ENCODE data around the gene MRC2.

MRC2 gene

GRCh38 chr17:62641951-62642350 is 14.5 kb downstream of the MRC2 start:
- DNase-seq, result no peak

GRCh38 chr17:62643496-62643895 is 16.0 kb downstream of the MRC2 start:
- no peak for DNase-seq

DNA sequence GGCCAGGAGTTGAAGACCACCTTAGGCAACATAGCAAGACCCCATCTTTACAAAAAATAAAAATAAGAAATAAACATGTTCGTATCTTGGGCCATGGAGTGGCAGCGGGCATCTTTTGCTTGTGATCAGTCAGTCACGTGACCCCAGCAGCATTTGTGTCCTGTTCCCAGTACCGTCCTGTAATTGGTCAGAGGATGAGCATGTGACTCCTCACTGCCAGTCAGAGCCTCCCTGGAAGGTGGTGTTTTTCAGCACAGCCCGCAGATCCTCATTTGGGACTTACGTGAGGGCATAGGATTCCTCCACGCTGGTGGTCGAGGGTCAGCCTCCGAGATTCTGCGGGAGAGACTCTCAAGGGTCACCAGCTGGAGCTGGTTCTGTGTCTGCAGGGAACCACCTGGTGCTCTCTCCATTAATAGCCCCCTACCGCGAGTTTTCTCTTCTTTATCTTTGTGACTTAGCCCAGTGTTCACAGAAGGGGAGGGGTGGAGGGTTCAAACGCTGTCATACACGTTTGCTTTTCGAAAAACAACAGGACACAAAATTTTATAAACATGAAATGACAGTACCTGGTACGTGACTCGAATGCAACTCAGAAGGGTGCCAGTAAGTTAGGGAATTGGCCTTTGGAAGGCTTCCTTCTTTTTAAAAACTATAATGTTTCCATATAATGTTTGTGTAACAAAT is 17.2 kb downstream of the MRC2 start:
- no peak for DNase-seq

GRCh38 chr17:62648251-62648955 is 20.9 kb downstream of the MRC2 start:
- no peak for DNase-seq

- no peak for DNase-seq
These were observed 21.5 kb downstream of the MRC2 start for GRCh38 chr17:62648956-62649294.

- no peak for DNase-seq
These were observed 22.1 kb downstream of the MRC2 start for GRCh38 chr17:62649570-62649969.

DNA sequence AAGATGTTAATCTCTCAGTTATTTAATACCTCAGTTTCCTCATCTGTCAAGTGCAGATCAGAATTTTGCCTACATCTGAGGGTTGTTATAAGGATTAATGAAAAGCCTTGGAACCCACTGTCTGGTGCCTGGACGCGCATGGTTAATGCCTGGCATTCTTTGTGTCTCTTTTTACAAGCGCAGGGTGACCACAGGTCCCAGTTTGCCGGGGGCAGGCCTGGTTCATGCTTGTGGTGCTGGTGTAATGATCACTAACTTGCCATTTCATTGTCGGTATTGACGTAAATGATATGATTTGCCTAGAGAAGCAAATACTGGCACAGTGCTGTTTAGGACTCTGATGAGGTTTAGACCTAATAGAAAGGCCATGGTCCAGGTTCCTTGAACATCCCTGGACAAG is 23.1 kb downstream of the MRC2 start:
- DNase-seq, result no peak

GRCh38 chr17:62652251-62653001 is 25.0 kb downstream of the MRC2 start:
- DNase-seq, result peak; percentile 19

DNA sequence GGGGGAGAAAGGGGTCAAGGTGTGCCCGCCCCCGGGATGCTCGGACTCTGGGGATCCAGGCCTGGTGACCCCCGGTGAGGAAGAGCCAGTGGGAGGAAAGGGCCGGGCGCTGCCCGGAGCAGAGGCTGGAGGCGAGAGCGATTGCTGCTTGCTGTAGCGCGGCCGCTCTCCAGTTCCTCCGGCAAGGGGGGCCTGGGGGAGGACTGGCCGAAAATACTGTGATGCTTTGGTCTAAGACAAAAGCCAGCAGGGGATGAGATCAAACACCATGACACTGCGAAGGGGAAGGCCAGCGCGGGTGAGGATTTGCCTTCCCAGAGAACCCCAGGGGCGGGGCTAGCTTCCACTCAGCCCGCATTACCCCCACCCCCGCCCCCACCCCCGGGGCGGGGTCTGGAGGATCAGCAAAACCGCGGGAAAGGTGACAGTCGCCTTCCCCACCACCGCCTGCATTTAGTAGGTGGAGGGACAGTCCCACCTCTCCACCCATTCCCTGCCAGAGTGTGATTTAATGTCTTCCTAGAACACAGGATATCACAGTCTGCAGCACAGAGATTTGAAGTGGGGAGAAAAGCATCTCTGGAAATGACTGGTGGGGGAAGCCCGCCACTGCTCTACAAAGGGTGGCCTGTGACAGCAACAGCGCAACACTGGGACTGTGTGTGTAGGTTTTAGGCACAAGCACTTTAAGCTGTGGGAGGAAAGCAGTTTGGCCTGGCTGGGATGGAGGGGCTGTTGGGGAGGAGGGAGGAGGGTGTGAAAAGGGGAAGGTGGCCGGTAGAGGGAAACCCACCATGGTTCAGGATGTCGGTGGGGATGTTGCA is 25.7 kb downstream of the MRC2 start:
- peak; percentile 85 for DNase-seq

GRCh38 chr17:62653826-62654761 is 26.6 kb downstream of the MRC2 start:
- no peak for DNase-seq

DNA sequence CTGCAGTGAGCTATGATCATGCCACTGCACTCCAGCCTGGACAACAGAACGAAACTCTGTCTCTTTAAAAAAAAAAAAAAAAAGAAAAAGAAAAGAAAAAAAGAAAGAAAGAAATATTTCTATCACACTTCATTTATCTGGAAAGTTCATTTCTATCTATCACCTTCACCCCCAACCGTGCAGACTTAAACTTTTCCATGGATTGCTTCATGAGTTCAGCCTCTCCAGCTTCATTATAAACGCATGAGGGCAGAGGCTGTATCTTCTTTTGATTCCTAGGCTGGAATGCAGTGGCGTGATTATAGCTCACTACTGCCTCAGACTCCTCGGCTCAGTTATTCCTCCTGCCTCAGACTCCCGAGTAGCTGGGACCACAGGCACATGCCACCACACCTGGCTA is 28.2 kb downstream of the MRC2 start:
- DNase-seq, result no peak

DNA sequence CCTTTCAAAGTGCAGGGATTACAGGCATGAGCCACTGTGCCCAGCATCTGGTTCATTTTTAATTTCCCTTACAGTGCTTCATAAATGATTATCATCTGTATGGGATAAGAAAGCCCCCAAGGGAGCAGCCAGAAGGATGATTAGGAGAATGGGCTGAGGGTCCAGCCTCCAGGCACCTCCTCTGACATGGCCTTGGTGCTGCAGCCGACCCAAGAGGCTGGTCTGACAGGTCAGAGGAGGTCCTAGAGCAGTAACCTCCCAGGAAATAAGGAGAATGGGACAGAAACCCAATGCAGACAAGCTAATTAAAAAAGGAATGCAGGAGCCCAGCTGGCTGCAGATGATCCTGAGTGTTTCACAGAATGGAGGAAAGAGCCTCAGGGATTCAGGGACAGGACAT is 29.0 kb downstream of the MRC2 start:
- DNase-seq, result no peak

DNA sequence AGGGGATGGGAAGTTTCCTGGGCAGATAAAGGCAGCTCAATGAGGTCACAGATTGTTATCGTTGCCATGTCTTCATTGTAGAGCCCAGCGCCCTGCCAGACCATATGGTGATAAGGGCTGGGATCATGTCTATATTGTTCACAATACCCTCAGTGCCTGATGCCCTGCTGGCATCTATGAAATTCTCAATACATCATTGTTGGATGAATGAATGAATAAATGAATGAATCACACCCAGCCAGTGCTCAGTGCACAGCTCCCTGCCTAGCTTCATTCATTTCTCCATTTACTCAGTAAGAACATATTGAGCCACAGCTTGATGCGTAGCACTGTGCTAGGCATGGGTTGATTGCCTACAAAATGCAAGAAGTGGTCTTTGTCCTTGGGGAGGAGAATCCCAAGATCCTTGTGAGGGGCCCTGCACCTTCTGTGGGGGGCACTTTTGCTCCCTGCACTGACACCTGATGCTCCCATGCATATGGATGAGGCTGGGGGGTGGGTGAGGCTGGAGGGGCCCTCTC is 29.7 kb downstream of the MRC2 start:
- DNase-seq, result no peak

- no peak for DNase-seq
These were observed 30.2 kb downstream of the MRC2 start for GRCh38 chr17:62657690-62658089.

DNA sequence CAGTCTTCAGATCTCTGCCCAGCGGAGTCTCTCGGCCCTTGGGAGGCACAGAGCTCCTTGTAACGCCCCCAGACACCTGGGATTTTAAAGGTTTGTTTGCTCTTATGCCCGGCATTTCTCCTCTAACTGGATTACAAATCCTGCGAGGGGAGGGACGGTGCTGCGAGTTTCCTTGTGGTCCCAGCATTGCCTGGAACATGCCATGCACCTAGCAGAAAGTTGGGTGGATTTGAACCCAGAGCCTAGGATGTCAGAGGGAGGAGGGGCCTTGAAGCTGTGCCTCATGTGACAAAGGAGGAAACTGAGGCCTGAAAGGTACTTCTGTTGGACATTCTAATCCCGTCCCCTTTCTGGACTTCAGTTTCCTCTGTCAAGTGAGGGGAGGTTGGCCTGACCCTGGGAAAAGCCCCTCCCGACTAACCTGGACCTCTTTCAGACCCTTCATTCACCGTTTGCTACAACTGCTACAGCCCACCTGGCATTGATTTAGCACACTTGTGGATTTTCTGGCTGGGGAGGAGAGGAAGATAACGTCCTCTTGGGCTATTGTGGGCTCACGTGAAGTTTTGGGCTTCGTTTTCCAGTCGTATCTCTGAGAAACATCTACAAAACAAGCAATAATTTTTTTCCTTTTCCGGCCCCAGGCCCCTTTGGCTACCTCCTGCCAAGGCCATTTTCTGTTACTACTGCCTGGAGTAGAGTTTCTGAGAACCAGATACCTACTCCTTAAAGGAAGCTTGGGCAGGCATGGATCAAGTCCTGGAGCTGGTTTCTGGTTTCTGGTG is 30.9 kb downstream of the MRC2 start:
- no peak for DNase-seq

DNA sequence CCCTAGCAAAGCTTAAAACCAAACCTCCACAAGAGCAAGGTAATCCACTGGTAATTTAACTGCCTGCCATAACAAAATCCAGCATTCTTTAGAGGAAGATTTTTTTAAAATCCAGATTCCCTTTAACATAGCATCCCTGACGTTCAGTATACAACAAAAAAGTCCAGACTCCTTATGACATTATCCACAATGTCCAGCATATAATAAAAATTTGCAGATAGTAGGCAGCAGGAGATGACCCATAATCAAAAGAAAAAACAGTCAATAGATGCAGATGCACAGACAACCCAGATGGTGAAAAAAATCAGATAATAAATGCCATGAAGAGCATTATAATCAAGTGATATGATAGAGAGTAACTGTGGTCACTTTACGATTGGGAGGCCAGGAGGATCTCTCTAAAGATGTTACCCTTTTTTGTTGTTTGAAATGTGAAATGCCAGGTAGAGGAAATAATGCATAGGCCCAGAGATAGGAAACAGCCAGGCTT is 33.2 kb downstream of the MRC2 start:
- DNase-seq, result no peak

- DNase-seq, result no peak
These were observed 33.9 kb downstream of the MRC2 start for GRCh38 chr17:62661337-62661736.

GRCh38 chr17:62662855-62663254 is 35.4 kb downstream of the MRC2 start:
- DNase-seq, result no peak

- no peak for DNase-seq
These were observed 35.8 kb downstream of the MRC2 start for GRCh38 chr17:62663304-62663703.

DNA sequence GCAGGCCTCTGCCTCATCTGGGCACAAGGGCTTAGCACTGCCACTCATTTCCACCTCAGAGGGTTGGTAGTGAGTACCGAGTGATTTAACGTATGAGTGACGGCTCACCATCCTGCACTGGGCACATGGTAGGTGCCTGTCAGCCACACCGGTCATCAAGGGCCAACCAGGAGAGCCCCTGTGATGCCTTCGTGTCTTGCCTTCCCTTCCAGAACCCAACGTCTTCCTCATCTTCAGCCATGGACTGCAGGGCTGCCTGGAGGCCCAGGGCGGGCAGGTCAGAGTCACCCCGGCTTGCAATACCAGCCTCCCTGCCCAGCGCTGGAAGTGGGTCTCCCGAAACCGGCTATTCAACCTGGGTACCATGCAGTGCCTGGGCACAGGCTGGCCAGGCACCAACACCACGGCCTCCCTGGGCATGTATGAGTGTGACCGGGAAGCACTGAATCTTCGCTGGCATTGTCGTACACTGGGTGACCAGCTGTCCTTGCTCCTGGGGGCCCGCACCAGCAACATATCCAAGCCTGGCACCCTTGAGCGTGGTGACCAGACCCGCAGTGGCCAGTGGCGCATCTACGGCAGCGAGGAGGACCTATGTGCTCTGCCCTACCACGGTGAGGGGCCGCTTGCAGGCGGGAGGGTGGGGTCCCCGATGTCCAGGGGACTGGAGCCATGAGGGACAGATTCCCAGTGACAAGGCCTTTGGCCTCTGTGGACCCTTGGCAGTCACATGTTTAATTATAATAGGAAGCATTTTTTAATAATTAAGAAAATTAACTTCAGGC is 37.1 kb downstream of the MRC2 start:
- no peak for DNase-seq

Measured in stimulated activated CD4-positive, alpha-beta T cell treated with anti-CD3 and anti-CD28 coated beads, Interleukin-12 subunit alpha, Interleukin-12 subunit beta, amount 100 ng/mL, for 4 hours (primary cell).